Activated T-helper 1 cell treated with anti-CD3 and anti-CD28 coated beads, Interleukin-12 subunit alpha, Interleukin-12 subunit beta, Interleukin-2, Interleukin-4 antibody, amounts not matched to agents 30 ng/mL and 10 ng/mL and 1 ng/mL, durations not matched to agents 14 hours and 24 hours and 36 hours (primary cell): ENCODE measurements around the gene CNTNAP5. TPM values are rescaled to one million over a fixed set of nuclear protein-coding genes. Genes with fewer than 3 reads are reported as not detected.

Experiments used
- DNase-seq: peaks from one replicate; pipeline ENCODE4 v3.0.0; 2021; ENCODE audit warnings: low spot score
- H3K27ac Mint-ChIP-seq: one replicate; pipeline ENCODE4 v1.8.0; 2021; ENCODE audit warnings: mild to moderate bottlenecking, mixed read lengths
- H3K27me3 Mint-ChIP-seq: one replicate; pipeline ENCODE4 v1.8.0; 2022; ENCODE audit warnings: mild to moderate bottlenecking, moderate library complexity, mixed read lengths; ENCODE audit not compliant: insufficient read depth
- H3K36me3 Mint-ChIP-seq: one replicate; pipeline ENCODE4 v1.8.0; 2021; ENCODE audit warnings: low read depth, mixed read lengths
- H3K4me1 Mint-ChIP-seq: one replicate; pipeline ENCODE4 v1.8.0; 2021; ENCODE audit warnings: low read depth, mixed read lengths
- H3K4me3 Mint-ChIP-seq: one replicate; pipeline ENCODE4 v1.8.0; 2021; ENCODE audit warnings: mild to moderate bottlenecking, moderate library complexity, mixed read lengths
- H3K9me3 Mint-ChIP-seq: one replicate; pipeline ENCODE4 v1.8.0; 2021; ENCODE audit warnings: mixed read lengths
- intact Hi-C: fragments of 100-400 bp; cut with micrococcal nuclease; formaldehyde crosslinking; loops from one replicate; pipeline ENCODE4 v1.15.1; 2024
- total RNA-seq: library from RNA; stranded (reverse); gene quantifications from 2 replicates; pipeline ENCODE4 v1.2.3, GENCODE V29; 2022

Gene CNTNAP5
- total RNA-seq, 1 donor from 2014 or later: not detected

GRCh38 chr2:124702777-124703176 lies 677.7 kb downstream of the CNTNAP5 start:
- H3K27ac Mint-ChIP-seq: no peak overlapping the region
- peaks cover 11% of the 10 kb centered on the region for H3K9me3 Mint-ChIP-seq
- no peaks in the 10 kb centered on the region for H3K36me3 Mint-ChIP-seq
- no peak for DNase-seq
- intact Hi-C loops: no loop called here
- H3K4me1 Mint-ChIP-seq: no peaks in the 10 kb centered on the region
- H3K27me3 Mint-ChIP-seq: no peaks in the 10 kb centered on the region
- no peak overlapping the region for H3K4me3 Mint-ChIP-seq

DNA sequence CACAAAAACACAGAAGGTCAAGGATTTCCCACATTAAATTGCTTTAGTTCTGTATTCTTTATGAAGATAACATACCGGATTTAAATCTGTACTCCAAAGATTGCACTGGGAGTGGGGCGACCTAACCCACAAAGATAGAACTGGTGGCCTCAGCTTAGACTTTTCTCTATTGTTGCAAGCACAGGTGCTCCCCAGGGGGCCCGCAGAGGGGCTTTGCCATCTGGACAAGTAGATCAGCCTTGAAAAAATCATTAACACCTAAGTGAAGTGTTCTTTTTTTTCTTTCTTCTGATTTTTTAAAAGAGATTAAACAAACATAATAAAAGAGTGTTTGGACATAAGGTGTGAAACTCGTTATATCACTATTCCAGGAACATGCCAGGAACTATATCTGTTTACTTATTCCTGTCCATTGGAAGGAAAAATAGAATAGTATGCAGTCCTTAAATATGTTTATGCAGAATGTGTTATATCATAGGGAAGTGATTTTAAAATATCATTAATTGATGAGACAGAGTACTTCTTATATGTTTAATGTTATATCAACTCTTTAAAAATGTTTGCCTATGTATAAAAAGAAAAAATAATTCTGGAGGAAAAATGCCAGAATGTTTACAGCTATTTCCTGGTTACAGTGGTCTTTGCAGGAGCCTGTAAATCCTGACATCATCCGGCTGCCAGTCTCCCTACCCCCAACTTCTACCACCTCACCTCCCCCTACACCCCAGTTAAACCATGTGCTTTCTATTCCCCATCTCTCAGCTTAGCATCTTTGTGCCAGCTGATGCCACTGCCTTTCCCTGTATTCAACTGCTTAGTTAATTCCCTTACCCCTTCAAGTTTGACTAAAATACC lies 679.2 kb downstream of the CNTNAP5 start:
- no peak for DNase-seq
- H3K9me3 Mint-ChIP-seq: peaks cover 11% of the 10 kb centered on the region
- no peak overlapping the region for H3K4me3 Mint-ChIP-seq
- H3K4me1 Mint-ChIP-seq: no peaks in the 10 kb centered on the region
- H3K36me3 Mint-ChIP-seq: no peaks in the 10 kb centered on the region
- no peak overlapping the region for H3K27ac Mint-ChIP-seq
- H3K27me3 Mint-ChIP-seq: no peaks in the 10 kb centered on the region
- intact Hi-C loops: no loop called here

DNA sequence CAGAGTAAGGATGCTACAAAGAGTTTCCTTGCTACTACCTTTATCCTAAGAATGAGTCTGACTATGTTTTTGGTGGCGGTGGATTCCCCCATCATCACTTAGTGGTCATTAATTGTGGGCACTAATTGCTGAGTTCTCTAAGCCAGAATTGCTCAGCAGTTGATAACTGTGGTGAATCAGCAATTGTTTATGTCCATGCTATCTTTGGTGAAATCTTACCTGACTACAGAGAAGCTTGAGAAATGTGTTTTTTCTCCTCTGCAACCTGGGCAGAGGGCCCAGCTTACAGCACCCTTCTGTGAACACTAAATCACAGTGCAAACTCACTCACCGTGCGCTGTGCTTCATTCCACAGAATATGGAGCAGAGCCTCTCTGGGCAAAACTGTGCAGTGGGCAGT lies 683.6 kb downstream of the CNTNAP5 start:
- Mint-ChIP-seq H3K9me3 (peaks cover 2% of the 10 kb centered on the region), H3K36me3 (no peaks in the 10 kb centered on the region), H3K4me3 (no peak overlapping the region), H3K27ac (no peak overlapping the region), H3K4me1 (no peaks in the 10 kb centered on the region), H3K27me3 (no peaks in the 10 kb centered on the region)
- intact Hi-C loops: no loop called here
- no peak for DNase-seq

DNA sequence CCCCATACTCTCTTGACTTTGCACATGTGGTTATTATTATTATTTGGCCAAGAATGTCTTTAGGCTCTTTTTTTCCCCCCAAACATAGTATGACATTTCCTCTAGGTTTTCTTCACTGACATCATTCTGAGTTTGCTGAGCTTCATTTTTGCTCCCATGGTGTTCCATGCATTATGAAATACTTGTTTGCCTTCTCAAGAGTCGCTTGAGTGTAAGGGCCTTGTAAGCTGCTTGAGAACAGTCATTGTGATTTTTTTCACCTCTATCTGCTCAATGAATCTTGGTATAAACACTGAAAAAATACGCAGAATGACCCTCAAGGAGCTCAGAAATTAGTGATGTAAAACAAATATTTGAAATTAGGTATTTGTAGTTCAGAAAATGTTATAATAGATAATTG lies 688.9 kb downstream of the CNTNAP5 start:
- Mint-ChIP-seq H3K27ac (no peak overlapping the region), H3K9me3 (peaks cover 9% of the 10 kb centered on the region), H3K4me3 (no peak overlapping the region)

DNA sequence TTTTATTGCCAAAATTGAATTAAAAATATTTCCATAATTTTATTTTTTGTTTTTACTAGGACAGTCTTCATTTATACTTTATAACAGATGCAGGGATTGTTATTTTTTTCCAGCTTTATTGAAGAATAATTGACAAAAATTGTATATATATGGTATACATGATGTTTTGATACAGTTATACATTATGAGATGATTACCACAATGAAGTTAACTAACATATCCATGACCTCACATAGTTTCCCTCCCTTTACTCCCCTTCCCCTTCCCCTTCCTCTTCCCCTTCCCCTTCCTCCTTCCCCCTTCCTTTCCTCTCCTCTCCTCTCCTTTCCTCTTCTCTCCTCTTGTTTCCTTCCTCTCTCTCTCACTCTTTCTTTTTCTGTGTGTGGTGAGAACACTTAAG lies 700.1 kb downstream of the CNTNAP5 start:
- H3K27me3 Mint-ChIP-seq: no peaks in the 10 kb centered on the region
- H3K4me1 Mint-ChIP-seq: no peaks in the 10 kb centered on the region
- H3K27ac Mint-ChIP-seq: no peak overlapping the region
- H3K9me3 Mint-ChIP-seq: no peaks in the 10 kb centered on the region
- no peak overlapping the region for H3K4me3 Mint-ChIP-seq
- H3K36me3 Mint-ChIP-seq: no peaks in the 10 kb centered on the region
- DNase-seq: no peak
- intact Hi-C loops: no loop called here

More for the DNA sequence above, 688.9 kb downstream of the CNTNAP5 start:
- Mint-ChIP-seq H3K27me3 (no peaks in the 10 kb centered on the region), H3K36me3 (no peaks in the 10 kb centered on the region), H3K4me1 (no peaks in the 10 kb centered on the region)
- intact Hi-C loops: no loop called here
- no peak for DNase-seq

DNA sequence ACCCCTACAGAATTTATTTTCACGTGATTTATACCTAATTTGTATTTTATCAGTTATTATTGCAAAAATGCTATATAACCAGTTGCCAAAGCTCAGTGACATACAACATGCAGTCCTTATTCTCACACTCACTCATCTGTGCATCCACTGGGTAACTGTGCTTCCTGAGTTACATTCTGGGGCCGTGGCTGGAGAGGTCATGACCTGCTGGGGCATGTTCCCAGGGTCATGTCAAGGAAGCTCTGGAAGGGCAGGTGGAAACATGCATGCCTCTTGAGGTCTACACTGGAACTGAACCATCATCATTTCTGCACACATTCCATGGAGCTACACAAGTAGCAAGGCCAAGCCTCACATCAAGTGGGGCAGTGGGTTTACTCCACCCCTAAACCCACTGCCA lies 715.5 kb downstream of the CNTNAP5 start:
- no peaks in the 10 kb centered on the region for H3K27me3 Mint-ChIP-seq
- no peak overlapping the region for H3K4me3 Mint-ChIP-seq
- H3K36me3 Mint-ChIP-seq: no peaks in the 10 kb centered on the region
- H3K9me3 Mint-ChIP-seq: peaks cover 14% of the 10 kb centered on the region
- no peak overlapping the region for H3K27ac Mint-ChIP-seq
- no peak for DNase-seq
- no peaks in the 10 kb centered on the region for H3K4me1 Mint-ChIP-seq
- intact Hi-C loops: no loop called here

DNA sequence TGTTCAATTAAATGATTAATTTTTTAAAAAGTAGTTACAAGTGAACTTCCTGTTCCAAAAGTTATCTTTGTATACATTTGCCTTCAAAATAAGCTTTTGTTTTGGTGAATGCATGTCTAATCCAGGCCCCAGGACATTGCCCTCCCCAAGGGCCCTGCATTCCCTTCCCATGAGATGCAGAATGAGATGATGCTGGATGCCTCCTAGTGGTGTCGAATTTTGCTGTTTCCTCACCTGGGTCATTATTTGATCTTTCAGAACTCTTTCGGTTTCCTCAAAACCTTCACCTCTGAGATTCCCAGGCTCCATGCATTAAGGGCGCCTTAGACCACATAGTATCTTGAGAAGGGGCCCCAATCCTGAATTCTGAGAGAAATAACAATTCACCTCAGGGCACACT lies 728.8 kb downstream of the CNTNAP5 start:
- DNase-seq: no peak
- Mint-ChIP-seq H3K9me3 (peaks cover 7% of the 10 kb centered on the region), H3K27me3 (no peaks in the 10 kb centered on the region), H3K4me3 (no peak overlapping the region), H3K4me1 (no peaks in the 10 kb centered on the region), H3K36me3 (no peaks in the 10 kb centered on the region), H3K27ac (no peak overlapping the region)
- intact Hi-C loops: no loop called here

GRCh38 chr2:124755386-124755785 lies 730.3 kb downstream of the CNTNAP5 start:
- no peaks in the 10 kb centered on the region for H3K27me3 Mint-ChIP-seq
- intact Hi-C loops: no loop called here
- DNase-seq: no peak
- H3K9me3 Mint-ChIP-seq: peaks cover 7% of the 10 kb centered on the region
- no peaks in the 10 kb centered on the region for H3K4me1 Mint-ChIP-seq
- H3K36me3 Mint-ChIP-seq: no peaks in the 10 kb centered on the region
- no peak overlapping the region for H3K27ac Mint-ChIP-seq
- H3K4me3 Mint-ChIP-seq: no peak overlapping the region

- no peak overlapping the region for H3K27ac Mint-ChIP-seq
- no peaks in the 10 kb centered on the region for H3K36me3 Mint-ChIP-seq
- intact Hi-C loops: no loop called here
- peaks cover 7% of the 10 kb centered on the region for H3K9me3 Mint-ChIP-seq
- no peaks in the 10 kb centered on the region for H3K4me1 Mint-ChIP-seq
- no peak overlapping the region for H3K4me3 Mint-ChIP-seq
- H3K27me3 Mint-ChIP-seq: no peaks in the 10 kb centered on the region
- DNase-seq: no peak
Measured at GRCh38 chr2:124756048-124756447, 731.0 kb downstream of the CNTNAP5 start.

DNA sequence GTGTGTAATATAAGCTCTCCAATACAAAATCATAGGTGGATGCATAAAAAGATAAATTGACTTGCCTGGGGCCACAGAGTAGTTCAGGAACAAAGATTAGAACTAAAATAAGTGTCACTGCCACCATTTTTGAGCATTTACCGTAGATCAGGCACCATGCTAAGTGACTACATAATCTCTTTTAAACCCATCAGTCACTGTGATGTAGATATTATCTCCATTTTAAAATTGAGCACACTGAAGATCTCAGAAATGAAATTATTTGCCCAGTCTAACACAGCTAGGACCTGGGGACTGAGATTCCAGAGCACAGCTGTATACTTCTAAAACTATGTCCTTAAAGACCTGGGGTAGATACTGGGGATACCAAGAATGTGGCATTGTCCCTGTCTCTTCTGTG lies 737.3 kb downstream of the CNTNAP5 start:
- Mint-ChIP-seq H3K36me3 (no peaks in the 10 kb centered on the region), H3K27ac (no peak overlapping the region), H3K27me3 (no peaks in the 10 kb centered on the region), H3K9me3 (peaks cover 7% of the 10 kb centered on the region), H3K4me1 (no peaks in the 10 kb centered on the region), H3K4me3 (no peak overlapping the region)
- no peak for DNase-seq
- intact Hi-C loops: no loop called here

DNA sequence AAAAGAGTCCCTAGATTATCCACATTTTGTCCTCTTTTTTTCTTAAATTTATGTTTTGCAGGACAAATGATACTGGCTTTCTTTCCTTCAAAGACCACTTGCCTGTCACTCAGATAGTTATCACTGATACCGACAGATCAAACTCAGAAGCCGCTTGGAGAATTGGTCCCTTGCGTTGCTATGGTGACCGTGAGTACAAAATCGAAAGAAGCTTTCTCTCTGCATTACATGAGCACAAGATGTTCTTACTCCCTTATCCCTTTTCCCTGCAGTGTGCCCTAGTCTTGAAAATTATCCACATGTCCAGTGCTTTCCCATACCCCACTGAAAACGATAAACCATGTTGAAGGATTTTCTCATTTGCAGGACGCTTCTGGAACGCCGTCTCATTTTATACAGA lies 738.5 kb downstream of the CNTNAP5 start:
- no peak for DNase-seq
- no peaks in the 10 kb centered on the region for H3K4me1 Mint-ChIP-seq
- no peaks in the 10 kb centered on the region for H3K9me3 Mint-ChIP-seq
- no peaks in the 10 kb centered on the region for H3K36me3 Mint-ChIP-seq
- no peak overlapping the region for H3K27ac Mint-ChIP-seq
- intact Hi-C loops: no loop called here
- no peak overlapping the region for H3K4me3 Mint-ChIP-seq
- no peaks in the 10 kb centered on the region for H3K27me3 Mint-ChIP-seq

GRCh38 chr2:124774781-124775180 lies 749.7 kb downstream of the CNTNAP5 start:
- no peak overlapping the region for H3K27ac Mint-ChIP-seq
- no peaks in the 10 kb centered on the region for H3K4me1 Mint-ChIP-seq
- intact Hi-C loops: no loop called here
- no peaks in the 10 kb centered on the region for H3K27me3 Mint-ChIP-seq
- H3K4me3 Mint-ChIP-seq: no peak overlapping the region
- no peak for DNase-seq
- H3K9me3 Mint-ChIP-seq: peaks cover 6% of the 10 kb centered on the region
- no peaks in the 10 kb centered on the region for H3K36me3 Mint-ChIP-seq

DNA sequence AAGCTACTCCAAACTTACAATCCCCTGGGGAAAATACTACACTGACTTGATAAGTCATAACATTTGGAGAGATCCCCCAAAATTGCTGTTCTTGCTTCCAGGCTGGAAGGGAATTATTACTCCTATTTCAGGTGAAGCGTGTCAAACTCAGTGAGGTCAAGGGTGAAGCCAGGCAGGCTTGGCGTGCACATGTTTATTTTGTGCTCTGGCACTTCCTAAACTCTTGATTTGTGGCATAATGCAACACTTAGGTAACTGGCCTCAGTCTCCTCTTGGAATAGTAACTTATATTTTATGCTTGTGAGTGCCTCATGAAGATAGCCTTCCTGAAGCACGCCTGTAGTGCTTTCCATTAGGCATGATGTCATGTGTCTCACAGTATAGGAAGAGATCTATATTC lies 751.2 kb downstream of the CNTNAP5 start:
- DNase-seq: no peak
- peaks cover 6% of the 10 kb centered on the region for H3K9me3 Mint-ChIP-seq
- H3K4me1 Mint-ChIP-seq: no peaks in the 10 kb centered on the region
- H3K4me3 Mint-ChIP-seq: no peak overlapping the region
- intact Hi-C loops: no loop called here
- no peak overlapping the region for H3K27ac Mint-ChIP-seq
- no peaks in the 10 kb centered on the region for H3K27me3 Mint-ChIP-seq
- no peaks in the 10 kb centered on the region for H3K36me3 Mint-ChIP-seq

GRCh38 chr2:124778076-124778475 lies 753.0 kb downstream of the CNTNAP5 start:
- DNase-seq: no peak
- Mint-ChIP-seq H3K27ac (no peak overlapping the region), H3K27me3 (no peaks in the 10 kb centered on the region), H3K4me3 (no peak overlapping the region), H3K4me1 (no peaks in the 10 kb centered on the region), H3K36me3 (no peaks in the 10 kb centered on the region), H3K9me3 (peaks cover 4% of the 10 kb centered on the region)
- intact Hi-C loops: no loop called here
